T47D (cell line): ENCODE measurements around the gene ADAMTS13.

ENCODE experiments used
- DNase-seq, 2 experiments: peaks; one replicate each; pipeline versions ENCODE4 v3.0.0 to v3.0.0-alpha.2; 2011 to 2012; ENCODE audit warnings: low read depth in 1 of 2, low spot score in 1 of 2
- JUND ChIP-seq: IDR thresholded peaks from 2 replicates; pipeline ENCODE4 v1.6.1; 2012; ENCODE audit warnings: low read depth
- in situ Hi-C: cut with HindIII; loops from 2 replicates; pipeline ENCODE4 v1.10.0; 2016; ENCODE audit warnings: low sequenced_read_pairs, low pct_unique_long_range_greater_than_20kb

ADAMTS13 gene

DNA sequence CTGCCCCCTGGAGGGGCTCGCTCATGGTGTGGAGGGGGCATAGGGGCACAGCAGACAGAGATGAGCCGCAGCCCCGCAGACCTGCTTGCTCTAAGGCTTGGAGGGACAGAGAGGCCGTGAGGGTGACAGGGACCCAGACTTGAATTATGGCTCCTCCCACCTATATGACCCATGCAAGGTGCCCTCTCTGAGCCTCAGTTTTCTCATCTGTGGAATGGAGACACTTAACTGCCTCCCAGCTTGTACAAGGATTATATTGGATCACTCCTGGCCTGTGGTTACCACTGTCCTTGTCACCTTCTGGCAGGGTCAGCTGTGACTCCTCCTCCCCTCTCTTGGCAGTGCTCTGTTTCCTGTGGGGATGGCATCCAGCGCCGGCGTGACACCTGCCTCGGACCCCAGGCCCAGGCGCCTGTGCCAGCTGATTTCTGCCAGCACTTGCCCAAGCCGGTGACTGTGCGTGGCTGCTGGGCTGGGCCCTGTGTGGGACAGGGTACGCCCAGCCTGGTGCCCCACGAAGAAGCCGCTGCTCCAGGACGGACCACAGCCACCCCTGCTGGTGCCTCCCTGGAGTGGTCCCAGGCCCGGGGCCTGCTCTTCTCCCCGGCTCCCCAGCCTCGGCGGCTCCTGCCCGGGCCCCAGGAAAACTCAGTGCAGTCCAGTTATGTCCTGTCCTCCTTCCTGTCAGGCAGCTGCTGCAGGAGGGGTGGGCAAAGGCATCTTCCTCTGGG lies 32.9 kb downstream of the ADAMTS13 start:
- no peak for TF ChIP-seq JUND
- in situ Hi-C loops: no loop called here
- no peak for DNase-seq

DNA sequence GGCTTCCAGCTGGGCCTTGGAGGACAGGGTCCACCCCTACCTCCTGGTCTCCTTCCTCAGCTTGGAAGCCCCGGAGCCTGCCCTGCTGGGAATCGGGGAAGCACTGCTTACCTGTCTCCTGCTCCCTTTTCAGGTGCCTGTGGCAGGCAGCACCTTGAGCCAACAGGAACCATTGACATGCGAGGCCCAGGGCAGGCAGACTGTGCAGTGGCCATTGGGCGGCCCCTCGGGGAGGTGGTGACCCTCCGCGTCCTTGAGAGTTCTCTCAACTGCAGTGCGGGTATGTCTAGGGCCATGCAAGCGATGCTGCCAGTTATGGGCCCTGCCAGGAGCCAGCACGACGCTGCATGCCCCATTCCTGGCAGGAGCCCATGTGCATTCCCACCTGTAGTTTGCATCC lies 33.8 kb downstream of the ADAMTS13 start:
- TF ChIP-seq JUND: no peak
- in situ Hi-C loops: no loop called here
- DNase-seq: no peak

DNA sequence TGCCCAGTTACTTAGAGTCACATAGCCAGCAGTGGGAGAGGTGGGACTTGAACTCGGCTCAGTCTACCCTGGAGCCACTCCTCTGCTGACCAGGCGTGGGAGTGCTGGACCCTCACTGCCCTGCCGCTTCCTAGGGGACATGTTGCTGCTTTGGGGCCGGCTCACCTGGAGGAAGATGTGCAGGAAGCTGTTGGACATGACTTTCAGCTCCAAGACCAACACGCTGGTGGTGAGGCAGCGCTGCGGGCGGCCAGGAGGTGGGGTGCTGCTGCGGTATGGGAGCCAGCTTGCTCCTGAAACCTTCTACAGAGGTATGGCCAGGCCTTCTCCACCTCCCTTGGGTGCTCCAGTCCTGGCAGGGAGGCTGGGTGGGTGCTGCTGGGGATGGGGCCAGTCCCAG lies 34.2 kb downstream of the ADAMTS13 start:
- in situ Hi-C loops: no loop called here

DNA sequence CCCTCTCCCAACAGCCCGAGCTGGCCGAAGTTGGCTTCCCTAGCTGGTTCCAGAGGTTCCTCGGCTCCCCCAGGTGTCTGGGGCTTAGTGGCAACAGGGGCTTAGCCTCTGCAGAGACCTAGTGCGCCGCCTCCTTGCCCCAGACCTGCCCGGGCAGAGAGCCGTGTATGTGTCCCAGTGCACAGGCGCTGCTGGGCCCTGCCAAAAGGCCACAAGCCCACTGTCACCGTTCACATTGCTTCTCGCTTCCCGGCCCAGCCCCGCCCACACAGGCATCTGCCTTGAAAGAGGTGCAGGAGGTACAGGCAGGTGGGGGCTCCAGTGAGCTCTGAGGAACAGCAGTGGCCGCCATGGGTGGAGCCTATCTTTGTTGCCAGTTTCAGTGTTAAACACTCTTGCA lies 35.1 kb downstream of the ADAMTS13 start:
- DNase-seq: no peak
- TF ChIP-seq JUND: no peak
- in situ Hi-C loops: no loop called here

More for the DNA sequence above, 34.2 kb downstream of the ADAMTS13 start:
- no peak for TF ChIP-seq JUND
- peak in 1 of 2 experiments; percentile 48 for DNase-seq

DNA sequence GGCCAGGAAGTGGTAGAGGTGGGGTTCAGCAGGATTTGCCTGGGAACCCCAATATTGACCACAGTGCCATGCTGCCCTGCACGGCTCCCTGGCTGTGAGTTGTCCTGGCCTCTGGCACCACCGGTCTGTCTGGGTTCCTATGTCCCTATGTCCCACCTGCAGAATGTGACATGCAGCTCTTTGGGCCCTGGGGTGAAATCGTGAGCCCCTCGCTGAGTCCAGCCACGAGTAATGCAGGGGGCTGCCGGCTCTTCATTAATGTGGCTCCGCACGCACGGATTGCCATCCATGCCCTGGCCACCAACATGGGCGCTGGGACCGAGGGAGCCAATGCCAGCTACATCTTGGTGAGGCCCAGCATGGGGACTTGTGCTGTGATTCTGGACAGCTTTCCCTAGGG lies 35.6 kb downstream of the ADAMTS13 start:
- no peak for DNase-seq
- no peak for TF ChIP-seq JUND
- in situ Hi-C loops: no loop called here

DNA sequence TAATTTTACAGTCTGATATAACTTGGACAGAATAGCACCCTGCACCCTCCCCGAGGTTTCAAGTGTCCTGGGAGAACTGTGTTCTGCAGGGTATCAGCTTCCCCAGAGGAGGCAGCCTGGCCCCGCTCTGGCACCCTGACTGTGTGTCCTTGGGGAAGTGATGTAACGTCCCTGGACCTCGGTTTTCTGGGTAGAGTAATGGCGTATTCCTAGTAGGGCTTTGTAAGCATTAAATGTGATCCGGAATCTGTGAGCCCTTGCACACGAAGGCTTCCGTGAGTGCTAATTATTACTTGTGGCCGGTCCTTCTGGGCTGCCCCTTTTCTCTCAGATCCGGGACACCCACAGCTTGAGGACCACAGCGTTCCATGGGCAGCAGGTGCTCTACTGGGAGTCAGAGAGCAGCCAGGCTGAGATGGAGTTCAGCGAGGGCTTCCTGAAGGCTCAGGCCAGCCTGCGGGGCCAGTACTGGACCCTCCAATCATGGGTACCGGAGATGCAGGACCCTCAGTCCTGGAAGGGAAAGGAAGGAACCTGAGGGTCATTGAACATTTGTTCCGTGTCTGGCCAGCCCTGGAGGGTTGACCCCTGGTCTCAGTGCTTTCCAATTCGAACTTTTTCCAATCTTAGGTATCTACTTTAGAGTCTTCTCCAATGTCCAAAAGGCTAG lies 36.6 kb downstream of the ADAMTS13 start:
- TF ChIP-seq JUND: no peak
- in situ Hi-C loops: no loop called here
- no peak for DNase-seq

DNA sequence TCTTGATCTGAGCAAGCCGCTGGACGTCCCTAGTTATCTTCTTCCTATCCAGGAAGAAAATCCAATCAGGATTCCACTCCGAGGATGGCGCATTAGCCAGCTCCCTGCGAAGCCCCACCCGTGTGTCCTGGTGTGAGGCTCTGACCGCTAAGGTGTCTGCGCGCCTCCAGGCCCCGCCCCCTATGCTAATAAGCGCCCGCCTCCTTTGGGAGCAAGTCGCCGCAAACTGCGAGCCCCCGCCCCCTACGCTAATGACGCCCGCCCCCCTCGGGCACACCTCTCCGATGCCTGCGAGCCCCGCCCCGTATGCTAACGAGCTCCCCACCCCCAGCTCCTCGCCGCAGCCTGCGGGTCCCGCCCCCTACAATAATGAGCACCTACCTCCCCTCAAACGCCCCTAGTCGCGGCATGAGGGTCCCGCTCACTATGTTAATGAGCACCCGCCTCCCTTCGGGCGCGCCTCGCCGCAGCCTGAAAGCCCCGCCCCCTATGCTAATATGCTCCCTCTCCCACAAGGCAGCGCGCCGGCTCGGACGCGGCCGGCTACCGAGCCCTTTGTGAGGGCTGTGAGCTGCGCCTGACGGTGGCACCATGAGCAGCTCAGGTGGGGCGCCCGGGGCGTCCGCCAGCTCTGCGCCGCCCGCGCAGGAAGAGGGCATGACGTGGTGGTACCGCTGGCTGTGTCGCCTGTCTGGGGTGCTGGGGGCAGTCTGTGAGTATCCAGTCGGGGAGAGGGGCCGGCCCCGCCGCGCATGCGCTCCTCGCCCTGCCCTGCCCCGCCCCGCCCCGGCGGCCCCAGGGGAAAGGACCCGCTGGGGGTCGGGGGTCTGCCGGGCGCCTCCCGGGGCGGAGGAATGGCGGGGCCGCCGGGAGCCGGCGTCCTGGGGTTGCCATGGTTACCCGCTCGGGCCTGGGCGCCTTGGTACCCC lies 37.6 kb downstream of the ADAMTS13 start, which contains the start of gene CACFD1:
Gene CACFD1, plus strand, starts transcription at position 503 of the 929 bp plus-strand sequence. Its CDS starts 89 bp downstream, at position 592.
- in situ Hi-C loops: no loop called here
- DNase-seq: peak; percentile 99 to 100
- no peak for TF ChIP-seq JUND

DNA sequence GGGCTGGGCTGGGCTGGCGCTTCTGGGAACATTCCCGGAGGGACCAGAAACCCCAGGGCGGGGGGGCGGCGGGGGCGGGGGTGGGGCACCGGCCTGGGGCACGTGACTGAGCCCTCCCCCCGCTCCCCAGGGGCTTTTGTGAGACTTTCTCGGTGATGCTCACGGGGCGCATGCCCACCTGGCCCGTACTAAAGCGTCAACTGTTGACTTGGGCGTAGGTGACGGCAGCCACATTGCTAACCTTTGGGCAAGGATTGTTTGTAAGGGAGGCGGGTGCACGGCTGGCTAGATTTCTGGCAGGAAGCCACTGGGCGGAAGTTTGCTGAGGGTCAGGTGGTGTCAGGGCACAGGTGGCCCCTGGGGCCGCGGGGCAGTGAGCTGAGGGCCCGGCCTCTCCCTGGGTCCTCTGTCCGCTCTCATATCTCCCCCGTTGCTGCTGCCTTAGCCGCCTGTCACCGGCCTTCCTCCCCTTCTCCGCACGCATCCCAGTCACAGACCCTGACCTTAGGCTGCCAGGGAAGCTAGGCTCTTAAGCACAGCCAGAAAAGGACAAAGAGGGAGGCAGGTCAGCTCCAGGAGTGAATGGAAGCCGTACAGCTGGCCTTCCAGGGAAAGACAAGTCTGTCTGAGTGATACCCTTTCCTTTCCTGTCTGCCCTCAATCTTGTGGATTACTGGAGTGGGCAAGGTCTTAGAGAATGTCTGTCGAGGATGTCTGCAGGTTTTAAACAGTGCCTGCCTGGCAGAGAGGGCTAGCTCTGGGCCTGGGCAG lies 38.4 kb downstream of the ADAMTS13 start:
- in situ Hi-C loops: no loop called here
- no peak for TF ChIP-seq JUND
- peak; percentile 81 to 87 for DNase-seq

DNA sequence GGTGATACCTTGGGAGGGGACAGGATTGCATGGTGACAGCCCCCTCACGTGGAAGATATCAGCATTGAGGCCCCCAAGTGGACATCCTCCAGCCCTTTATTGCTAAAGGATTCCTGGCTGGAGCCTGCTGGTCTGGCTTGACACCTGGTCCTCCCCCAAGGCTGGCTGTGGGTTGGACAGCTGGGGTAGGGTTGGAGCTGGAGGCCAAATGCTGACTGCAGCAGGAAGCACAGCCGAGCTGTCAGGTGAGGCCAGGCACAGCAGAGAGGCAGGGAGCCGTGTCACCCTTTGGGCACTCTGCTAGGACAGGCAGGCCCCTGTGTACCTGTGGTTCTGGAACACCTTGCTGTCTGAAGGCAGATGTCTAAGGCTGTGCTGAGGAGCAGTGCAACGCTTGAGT lies 39.8 kb downstream of the ADAMTS13 start:
- in situ Hi-C loops: no loop called here
- no peak for TF ChIP-seq JUND
- peak in 1 of 2 experiments; percentile 72 for DNase-seq

DNA sequence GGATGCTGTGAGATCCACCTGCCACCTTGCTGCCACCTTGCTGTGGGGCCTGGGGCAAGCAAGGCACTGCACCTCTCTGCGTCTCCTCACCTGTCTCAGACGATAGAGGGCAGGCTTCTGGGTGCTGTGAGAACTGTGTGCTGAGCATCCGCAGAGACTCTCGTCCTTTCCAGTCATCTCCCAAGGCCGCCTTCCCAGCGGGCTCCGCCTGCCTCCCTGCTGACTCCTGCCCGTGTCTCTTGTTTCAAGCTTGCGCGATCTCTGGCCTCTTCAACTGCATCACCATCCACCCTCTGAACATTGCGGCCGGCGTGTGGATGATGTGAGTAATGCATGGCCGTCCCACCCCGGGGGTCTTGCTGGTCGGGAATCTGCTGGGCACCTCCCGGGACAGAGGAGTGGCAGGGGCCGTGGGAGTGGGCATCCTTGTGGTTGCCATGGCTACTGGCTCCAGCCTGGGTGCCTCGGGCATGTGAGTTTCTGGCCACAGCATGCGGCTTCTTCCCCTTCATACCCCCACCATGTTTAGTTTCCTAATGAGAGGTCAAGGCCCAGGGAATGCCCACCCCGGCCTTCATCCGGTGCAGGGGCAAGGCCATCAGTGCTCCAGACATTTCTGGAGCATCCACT lies 41.2 kb downstream of the ADAMTS13 start:
- no peak for TF ChIP-seq JUND
- in situ Hi-C loops: no loop called here
- peak; percentile 87 to 90 for DNase-seq

DNA sequence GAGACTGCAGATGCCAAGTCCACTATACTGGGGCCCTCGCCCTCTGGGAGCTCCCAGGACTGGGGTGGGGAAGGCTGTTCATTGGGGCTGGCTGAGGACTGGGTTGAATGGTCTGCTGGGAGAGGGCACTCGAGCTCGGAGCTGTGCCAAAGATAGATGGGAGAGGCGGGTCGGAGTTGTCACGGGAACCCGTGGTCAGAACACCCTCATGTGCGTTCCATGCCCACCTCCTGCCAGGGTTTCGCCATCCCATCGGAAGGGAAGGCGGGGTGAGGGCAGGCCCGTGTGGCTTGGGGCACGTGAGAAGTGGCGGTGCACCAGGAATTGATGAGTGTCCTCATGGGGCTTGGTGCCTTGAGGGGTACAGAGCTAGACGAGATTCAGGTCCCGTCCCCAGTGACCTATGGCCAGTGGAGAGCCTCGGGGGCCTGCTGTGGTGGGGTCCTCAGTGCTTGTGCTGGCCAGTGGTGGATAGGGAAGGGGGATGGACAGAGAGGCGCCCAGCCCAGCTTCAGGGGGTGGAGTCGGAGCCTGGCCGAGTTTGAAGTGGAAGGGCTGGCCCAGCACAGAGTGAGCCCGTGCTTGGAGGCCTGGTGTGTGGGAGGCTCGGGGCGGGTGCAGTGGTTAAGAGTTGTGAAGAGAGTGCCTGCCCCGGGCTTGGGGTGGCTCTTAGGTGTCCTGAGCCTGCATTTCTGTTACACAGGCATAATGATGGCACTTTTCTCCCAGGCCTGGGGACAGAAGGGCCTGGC lies 41.9 kb downstream of the ADAMTS13 start:
- TF ChIP-seq JUND: no peak
- no peak for DNase-seq
- in situ Hi-C loops: no loop called here
